Right lobe of liver (tissue), 6 donors: ENCODE results near the gene SUCO. TPM values are rescaled to one million over a fixed set of nuclear protein-coding genes. Genes with fewer than 3 reads are reported as not detected.

Experiments used
- ATAC-seq, 4 donors: fragments of 200-7000 bp; cut with Tn5 transposase; one replicate each; pipeline ENCODE4 v1.9.1; 2020; ENCODE audit warnings: mild to moderate bottlenecking in 4 of 4, moderate library complexity in 4 of 4
- DNase-seq, 3 donors: peaks; one replicate each; pipeline ENCODE4 v3.0.0-alpha.2; 2020
- H3K27ac ChIP-seq, 3 donors: fragments of 200-600 bp; one replicate each; pipeline ENCODE4 v1.8.0; 2022
- H3K27me3 ChIP-seq, 2 donors: fragments of 200-600 bp; one replicate each; pipeline ENCODE4 v1.8.0; 2022
- H3K36me3 ChIP-seq, 4 donors: fragments of 200-600 bp; sonication (generic) in 1 of 4; one replicate each; pipeline versions ENCODE4 v1.5.1 to v1.8.0; 2017 to 2022; ENCODE audit warnings: control low read depth in 1 of 4
- H3K4me1 ChIP-seq, 4 donors: fragments of 200-600 bp; sonication (generic) in 1 of 4; one replicate each; pipeline versions ENCODE4 v1.5.1 to v1.8.0; 2017 to 2022; ENCODE audit warnings: control low read depth in 1 of 4
- H3K4me3 ChIP-seq, 3 donors: fragments of 200-600 bp; one replicate each; pipeline ENCODE4 v1.8.0; 2022
- H3K9me3 ChIP-seq, 4 donors: fragments of 200-600 bp; sonication (generic) in 1 of 4; one replicate each; pipeline versions ENCODE4 v1.5.1 to v1.8.0; 2017 to 2022; ENCODE audit warnings: control low read depth in 1 of 4
- CTCF ChIP-seq, 4 donors: fragments of 200-600 bp in 3 of 4; fragments of 450-650 bp in 1 of 4; IDR thresholded peaks; one replicate each; pipeline versions ENCODE4 v1.5.1 to v1.8.0; 2016 to 2022; ENCODE audit warnings: antibody characterized with exemption in 4 of 4, mild to moderate bottlenecking in 2 of 4
- POLR2A ChIP-seq: fragments of 450-650 bp; IDR thresholded peaks from one replicate; pipeline ENCODE4 v1.6.1; 2017; ENCODE audit warnings: antibody characterized with exemption, mild to moderate bottlenecking
- WGBS: methylation state at CpG from one replicate; pipeline ENCODE4 v1.1.6; 2018; ENCODE audit warnings: low coverage, low lambda C conversion rate; ENCODE audit not compliant: insufficient coverage; ENCODE audit errors: missing lambda C conversion rate; 5-methylcytosine and 5-hydroxymethylcytosine counted together
- intact Hi-C, 2 donors: fragments of 100-400 bp; cut with DNase I; formaldehyde crosslinking; loops; one replicate each; pipeline versions ENCODE4 v1.11.2 to v1.14.1; 2022
- total RNA-seq, 6 experiments: library from RNA; depleted of rRNA in 2 of 6; stranded (reverse); fragments of >200 nt in 2 of 6; fragmentation: NEBNext Ultra II Directional in 3 of 6; extraction: Animal tissue kit (Norgen Biotek cat#: 25700) in 3 of 6; gene quantifications; one replicate each; pipeline versions ENCODE4 v1.1.0 to v1.2.4, GENCODE V29; 2016 to 2023
- donor health status: DM: no; HTN: yes; CAD: no.
- donor health status: DM: no; HTN: no; CAD: no.
- donor health status: DM: no; HTN: no; CAD: no.
- donor health status: DM: no; HTN: yes; CAD: no.
- donor health status: DM: no; HTN: yes; CAD: no.

Gene SUCO
- total RNA-seq, 6 experiments from 2014 or later: 6.6 to 17.9 (median 11.2) TPM

DNA sequence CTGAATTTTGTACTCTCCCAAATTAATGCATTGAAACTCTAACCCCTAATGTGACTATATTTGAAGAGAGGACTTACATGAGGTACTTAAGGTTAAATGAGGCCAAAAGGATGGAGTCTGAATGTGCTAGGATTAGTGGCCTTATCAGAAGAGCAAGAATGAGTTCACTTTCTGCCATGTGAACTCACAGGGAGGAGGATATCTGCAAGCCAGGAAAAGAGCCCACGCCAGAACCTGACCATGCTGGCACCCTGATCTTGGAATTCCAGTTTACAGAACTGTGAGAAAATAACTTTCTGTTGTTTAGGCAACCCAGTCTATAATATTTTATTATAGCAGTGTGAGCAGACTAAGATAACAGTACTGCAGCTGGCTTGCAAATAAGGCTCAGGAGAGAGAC, 113.7 kb downstream of the SUCO start:
- H3K4me3 ChIP-seq: no peak overlapping the region
- no peak for ATAC-seq
- TF ChIP-seq POLR2A: no peak
- no peaks in the 10 kb centered on the region for H3K9me3 ChIP-seq
- no peaks in the 10 kb centered on the region for H3K36me3 ChIP-seq
- no peak overlapping the region for H3K27ac ChIP-seq
- H3K4me1 ChIP-seq: no peaks in the 10 kb centered on the region
- 70% methylated on average over 1 of the region's 1 CpG for WGBS
- no peak for DNase-seq
- H3K27me3 ChIP-seq: no peaks in the 10 kb centered on the region
- intact Hi-C loops: no loop called here

- peak in 1 of 4 donors; percentile 13 for ATAC-seq
- no peaks in the 10 kb centered on the region for H3K9me3 ChIP-seq
- H3K4me1 ChIP-seq: no peaks in the 10 kb centered on the region
- no peak for DNase-seq
- intact Hi-C loops: no loop called here
- H3K4me3 ChIP-seq: no peak overlapping the region
- no peaks in the 10 kb centered on the region for H3K27me3 ChIP-seq
- no peak overlapping the region for H3K27ac ChIP-seq
- no peaks in the 10 kb centered on the region for H3K36me3 ChIP-seq
- WGBS: 45% methylated on average over 5 of the region's 8 CpGs
- TF ChIP-seq POLR2A (no peak), CTCF (IDR thresholded peaks at IDR 0.05) (no peak)
Measured at GRCh38 chr1:172647110-172647564, 114.2 kb downstream of the SUCO start.

GRCh38 chr1:172647987-172648386, 115.0 kb downstream of the SUCO start:
- intact Hi-C loops: no loop called here
- ATAC-seq: no peak
- Histone ChIP-seq H3K27ac (no peak overlapping the region), H3K36me3 (no peaks in the 10 kb centered on the region), H3K4me3 (no peak overlapping the region), H3K27me3 (no peaks in the 10 kb centered on the region), H3K4me1 (no peaks in the 10 kb centered on the region), H3K9me3 (no peaks in the 10 kb centered on the region)
- no peak for TF ChIP-seq CTCF (IDR thresholded peaks at IDR 0.05)
- no peak for TF ChIP-seq POLR2A
- WGBS: 92% methylated on average over 4 of the region's 4 CpGs
- no peak for DNase-seq

DNA sequence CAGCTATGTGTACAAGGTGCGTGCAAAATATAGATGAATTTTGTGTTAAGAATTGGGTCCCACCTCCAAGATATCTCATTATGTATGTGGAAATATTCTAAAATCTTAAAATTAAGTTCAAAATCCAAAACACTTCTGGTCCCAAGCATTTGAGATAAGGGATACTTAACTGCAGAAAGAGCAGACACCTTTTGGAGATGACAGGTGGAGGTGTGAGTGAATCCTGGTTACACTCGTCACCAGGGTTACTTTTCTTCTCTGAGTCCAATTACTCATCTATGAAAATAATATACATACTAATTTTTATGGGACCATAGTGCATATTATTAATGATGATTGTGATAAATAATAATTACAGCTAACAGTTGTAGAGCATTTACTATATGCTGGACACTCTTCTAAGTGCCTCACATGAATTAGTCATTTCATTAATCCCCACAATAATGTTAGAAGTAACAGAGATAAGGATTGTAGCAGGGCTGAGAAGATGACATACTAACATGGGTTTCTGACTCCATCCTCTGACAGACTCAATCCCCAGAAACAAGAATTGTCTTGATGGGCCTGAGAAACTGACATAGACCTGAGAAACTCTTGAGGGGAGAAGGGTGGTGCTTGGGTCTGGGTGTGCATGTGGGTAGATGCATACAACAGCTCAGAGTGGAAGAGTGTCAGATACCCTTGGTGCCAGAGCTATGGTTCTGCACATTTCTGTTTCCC, 117.7 kb downstream of the SUCO start:
- no peaks in the 10 kb centered on the region for H3K9me3 ChIP-seq
- intact Hi-C loops: no loop called here
- H3K27me3 ChIP-seq: no peaks in the 10 kb centered on the region
- WGBS: 62% methylated on average over 2 of the region's 2 CpGs
- no peak overlapping the region for H3K4me3 ChIP-seq
- H3K36me3 ChIP-seq: no peaks in the 10 kb centered on the region
- no peak overlapping the region for H3K27ac ChIP-seq
- DNase-seq (no peak), ATAC-seq (no peak)
- TF ChIP-seq CTCF (IDR thresholded peaks at IDR 0.05) (no peak), POLR2A (no peak)
- no peaks in the 10 kb centered on the region for H3K4me1 ChIP-seq

- DNase-seq (no peak), ATAC-seq (no peak)
Measured at GRCh38 chr1:172653015-172653709, 120.2 kb downstream of the SUCO start.

More at GRCh38 chr1:172653015-172653709, 120.2 kb downstream of the SUCO start:
- no peaks in the 10 kb centered on the region for H3K27me3 ChIP-seq
- H3K4me1 ChIP-seq: no peaks in the 10 kb centered on the region
- TF ChIP-seq POLR2A: no peak
- no peak for TF ChIP-seq CTCF (IDR thresholded peaks at IDR 0.05)
- intact Hi-C loops: no loop called here
- H3K36me3 ChIP-seq: no peaks in the 10 kb centered on the region
- WGBS: 36% methylated on average over 5 of the region's 5 CpGs
- H3K27ac ChIP-seq: no peak overlapping the region
- no peaks in the 10 kb centered on the region for H3K9me3 ChIP-seq
- no peak overlapping the region for H3K4me3 ChIP-seq
